ENCODE measurements around the gene CAPN13. TPM values are rescaled to one million over a fixed set of nuclear protein-coding genes. Genes with fewer than 3 reads are reported as not detected.

CAPN13 gene
- polyA plus RNA-seq, 1 of the 3 experiments (the other 2 are of a cell fraction): not detected

DNA sequence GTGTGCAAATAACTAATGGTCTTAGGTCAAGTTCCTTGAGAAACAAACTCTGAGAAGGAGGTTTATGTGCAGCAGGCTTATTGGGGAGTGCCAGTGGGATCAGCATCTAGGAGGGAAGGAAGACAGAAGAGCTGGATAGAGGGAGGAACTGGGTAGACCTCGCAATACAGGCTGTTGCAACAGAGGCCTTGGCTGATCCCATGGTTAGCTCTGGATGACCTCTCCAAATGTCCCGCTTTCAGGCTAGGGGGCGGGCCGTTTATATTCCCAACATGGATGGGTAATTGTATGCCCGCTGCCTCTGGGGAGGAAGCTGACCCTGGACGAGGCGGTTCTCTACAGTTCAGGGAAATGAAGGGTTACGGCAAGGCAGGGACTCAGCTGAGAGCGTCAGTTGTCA is 14.7 kb upstream of the CAPN13 start:
- H3F3A ChIP-seq (replicated peaks; ENCODE audit: insufficient read depth): no peaks in the 10 kb centered on the region
- no peaks in the 10 kb centered on the region for H3K36me3 ChIP-seq (replicated peaks in 1 of 2; ENCODE audit: control insufficient read depth in 1 of 2, insufficient read depth in 2 of 2, low read length in 1 of 2)
- no peaks in the 10 kb centered on the region for H4K20me1 ChIP-seq (ENCODE audit: insufficient read depth)
- no peaks in the 10 kb centered on the region for H3K27me3 ChIP-seq (ENCODE audit: insufficient read depth)
- H3K79me2 ChIP-seq (ENCODE audit: insufficient read depth): no peaks in the 10 kb centered on the region
- no peaks in the 10 kb centered on the region for H3K9me3 ChIP-seq
- no peak for TF ChIP-seq JUND (IDR thresholded peaks at IDR 0.05)
- no peak for TF ChIP-seq GABPA (IDR thresholded peaks at IDR 0.05; ENCODE audit: low read depth)
- no peak for TF ChIP-seq POLR2AphosphoS5 (IDR thresholded peaks at IDR 0.05; ENCODE audit: low read depth, low read length)
- TF ChIP-seq, protein P1, sequence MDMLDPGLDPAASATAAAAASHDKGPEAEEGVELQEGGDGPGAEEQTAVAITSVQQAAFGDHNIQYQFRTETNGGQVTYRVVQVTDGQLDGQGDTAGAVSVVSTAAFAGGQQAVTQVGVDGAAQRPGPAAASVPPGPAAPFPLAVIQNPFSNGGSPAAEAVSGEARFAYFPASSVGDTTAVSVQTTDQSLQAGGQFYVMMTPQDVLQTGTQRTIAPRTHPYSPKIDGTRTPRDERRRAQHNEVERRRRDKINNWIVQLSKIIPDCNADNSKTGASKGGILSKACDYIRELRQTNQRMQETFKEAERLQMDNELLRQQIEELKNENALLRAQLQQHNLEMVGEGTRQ (IDR thresholded peaks at IDR 0.05; ENCODE audit: borderline replicate concordance, low read depth, low read length): no peak
- no peak for TF ChIP-seq ZBTB33 (IDR thresholded peaks at IDR 0.05; ENCODE audit: borderline replicate concordance, low read depth)
- TF ChIP-seq NFIC (IDR thresholded peaks at IDR 0.05; ENCODE audit: borderline replicate concordance): no peak
- no peak for TF ChIP-seq EP300 (IDR thresholded peaks at IDR 0.05; ENCODE audit: borderline replicate concordance in 1 of 2, low read depth in 1 of 2, low read length in 1 of 2)
- TF ChIP-seq SIN3A (IDR thresholded peaks at IDR 0.05; ENCODE audit: borderline replicate concordance, low read depth, low read length): no peak
- TF ChIP-seq RCOR1 (IDR thresholded peaks at IDR 0.05; ENCODE audit: low read length): no peak
- TF ChIP-seq MAX (IDR thresholded peaks at IDR 0.05; ENCODE audit: low read depth): no peak
- H3K27ac ChIP-seq (ENCODE audit: low read depth in 2 of 2, low read length in 1 of 2): no peak overlapping the region
- H3K4me2 ChIP-seq: no peak overlapping the region
- peaks cover 0 to 6% of the 10 kb centered on the region in 2 experiments; a peak in 1 of 4 replicates for H3K4me1 ChIP-seq (ENCODE audit: control insufficient read depth in 1 of 2, insufficient read depth in 2 of 2, low read depth in 1 of 2, low read length in 1 of 2)
- H2AFZ ChIP-seq (ENCODE audit: low read depth): no peak overlapping the region
- WGBS (ENCODE audit: low lambda C conversion rate): 44% methylated on average over 9 of the region's 9 CpGs
- no peak overlapping the region for H3K9ac ChIP-seq
- H3K4me3 ChIP-seq (ENCODE audit: low read depth in 2 of 2, low read length in 1 of 2): no peak overlapping the region
- no peaks in the 10 kb centered on the region for H3K9me2 ChIP-seq
- ChIA-PET CTCF (interaction anchor here (0.9 to 2.3 kb wide), 3 partner anchors 41 to 348 kb away, joined by 3 to 8 read pairs (median 4); no protein-coding TSS in a partner anchor), POLR2A (no interaction called here)
- DNase-seq: no peak

GRCh38 chr2:30820381-30821055 is 13.3 kb upstream of the CAPN13 start:
- no peaks in the 10 kb centered on the region for H3K79me2 ChIP-seq (ENCODE audit: insufficient read depth)
- H3K4me1 ChIP-seq (ENCODE audit: control insufficient read depth in 1 of 2, insufficient read depth in 2 of 2, low read depth in 1 of 2, low read length in 1 of 2): peaks cover 0 to 6% of the 10 kb centered on the region in 2 experiments; a peak in 1 of 4 replicates
- H3F3A ChIP-seq (replicated peaks; ENCODE audit: insufficient read depth): no peaks in the 10 kb centered on the region
- no peaks in the 10 kb centered on the region for H3K9me2 ChIP-seq
- no peak for DNase-seq
- POLR2A ChIA-PET: no interaction called here
- no peak overlapping the region for H3K4me2 ChIP-seq
- no peak overlapping the region for H2AFZ ChIP-seq (ENCODE audit: low read depth)
- H3K27me3 ChIP-seq (ENCODE audit: insufficient read depth): no peaks in the 10 kb centered on the region
- 34% methylated on average over 12 of the region's 12 CpGs for WGBS (ENCODE audit: low lambda C conversion rate)
- H3K27ac ChIP-seq (ENCODE audit: low read depth in 2 of 2, low read length in 1 of 2): no peak overlapping the region
- no peaks in the 10 kb centered on the region for H4K20me1 ChIP-seq (ENCODE audit: insufficient read depth)
- H3K9ac ChIP-seq: no peak overlapping the region
- no peaks in the 10 kb centered on the region for H3K9me3 ChIP-seq
- CTCF ChIA-PET: interaction anchor here (1.0 to 1.6 kb wide), 9 partner anchors 14 to 350 kb away, joined by 3 to 6 read pairs (median 3); no protein-coding TSS in a partner anchor
- no peaks in the 10 kb centered on the region for H3K36me3 ChIP-seq (replicated peaks in 1 of 2; ENCODE audit: control insufficient read depth in 1 of 2, insufficient read depth in 2 of 2, low read length in 1 of 2)
- no peak overlapping the region for H3K4me3 ChIP-seq (ENCODE audit: low read depth in 2 of 2, low read length in 1 of 2)
- no peak for TF ChIP-seq RFX5 (IDR thresholded peaks at IDR 0.05; ENCODE audit: low read length)
- no peak for TF ChIP-seq EZH2phosphoT487 (IDR thresholded peaks at IDR 0.05; ENCODE audit: borderline replicate concordance, low read depth)
- TF ChIP-seq FOSL2 (IDR thresholded peaks at IDR 0.05; ENCODE audit: borderline replicate concordance, low read depth): no peak
- TF ChIP-seq, protein P1 (IDR thresholded peaks at IDR 0.05; ENCODE audit: borderline replicate concordance, low read depth, low read length): no peak
- TF ChIP-seq NFIC (IDR thresholded peaks at IDR 0.05; ENCODE audit: borderline replicate concordance): no peak
- no peak for TF ChIP-seq TCF12 (IDR thresholded peaks at IDR 0.05)
- TF ChIP-seq JUND (IDR thresholded peaks at IDR 0.05): no peak
- no peak for TF ChIP-seq NRF1 (IDR thresholded peaks at IDR 0.05; ENCODE audit: low read depth, low read length)
- TF ChIP-seq MEF2A (IDR thresholded peaks at IDR 0.05; ENCODE audit: borderline replicate concordance, low read depth): no peak
- no peak for TF ChIP-seq CHD2 (IDR thresholded peaks at IDR 0.05; ENCODE audit: low read length, partially characterized antibody)
- TF ChIP-seq SIN3A (IDR thresholded peaks at IDR 0.05; ENCODE audit: borderline replicate concordance, low read depth, low read length): no peak
- no peak for TF ChIP-seq USF1 (IDR thresholded peaks at IDR 0.05; ENCODE audit: borderline replicate concordance, low read depth)
- no peak for TF ChIP-seq RXRA (IDR thresholded peaks at IDR 0.05; ENCODE audit: borderline replicate concordance, low read depth)
- TF ChIP-seq, protein P2, sequence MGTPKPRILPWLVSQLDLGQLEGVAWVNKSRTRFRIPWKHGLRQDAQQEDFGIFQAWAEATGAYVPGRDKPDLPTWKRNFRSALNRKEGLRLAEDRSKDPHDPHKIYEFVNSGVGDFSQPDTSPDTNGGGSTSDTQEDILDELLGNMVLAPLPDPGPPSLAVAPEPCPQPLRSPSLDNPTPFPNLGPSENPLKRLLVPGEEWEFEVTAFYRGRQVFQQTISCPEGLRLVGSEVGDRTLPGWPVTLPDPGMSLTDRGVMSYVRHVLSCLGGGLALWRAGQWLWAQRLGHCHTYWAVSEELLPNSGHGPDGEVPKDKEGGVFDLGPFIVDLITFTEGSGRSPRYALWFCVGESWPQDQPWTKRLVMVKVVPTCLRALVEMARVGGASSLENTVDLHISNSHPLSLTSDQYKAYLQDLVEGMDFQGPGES (IDR thresholded peaks at IDR 0.05; ENCODE audit: low read depth, low read length): no peak
- TF ChIP-seq MAX (IDR thresholded peaks at IDR 0.05; ENCODE audit: low read depth): no peak

All from SK-N-SH (cell line).